HEK293 (cell line): ENCODE data around the gene MAGI1.

ENCODE experiments used
- CTCF ChIA-PET: fragments of 350-600 bp; formaldehyde crosslinking; extraction: SDS; loops from one replicate; lab custom pipeline; 2021; ENCODE audit warnings: antibody characterized with exemption; lab: Yijun Ruan, JAX
- POLR2A ChIA-PET: fragments of 300-600 bp; formaldehyde crosslinking; extraction: SDS; loops from one replicate; lab custom pipeline; 2020; ENCODE audit warnings: antibody characterized with exemption, inconsistent platforms; lab: Yijun Ruan, JAX
- H3K27ac ChIP-seq: fragments of 200-500 bp; sonication (Bioruptor generic); 2 replicates; pipeline ENCODE4 v1.5.1; 2014; ENCODE audit warnings: low read depth, low read length, control low read depth, inconsistent platforms; ENCODE audit errors: extremely low read depth
- H3K36me3 ChIP-seq, 2 experiments: fragments of 200-500 bp in 1 of 2; sonication (Bioruptor generic) in 1 of 2; 1 replicate in 1 of 2; 2 replicates in 1 of 2; pipeline ENCODE4 v1.5.1; 2014 to 2017; ENCODE audit warnings: inconsistent platforms in 2 of 2, low read length in 2 of 2; ENCODE audit not compliant: control insufficient read depth in 2 of 2, insufficient read depth in 1 of 2
- H3K4me1 ChIP-seq: fragments of 200-500 bp; sonication (Bioruptor generic); 2 replicates; pipeline ENCODE4 v1.5.1; 2014; ENCODE audit warnings: mild to moderate bottlenecking, low read length, inconsistent platforms; ENCODE audit not compliant: control insufficient read depth, insufficient read depth
- H3K4me3 ChIP-seq: 2 replicates; pipeline ENCODE4 v1.5.1; 2011; ENCODE audit warnings: low read depth, mild to moderate bottlenecking, control low read depth, low read length, moderate library complexity
- H3K9me3 ChIP-seq: fragments of 200-500 bp; sonication (Bioruptor generic); 2 replicates; pipeline ENCODE4 v1.5.1; 2014; ENCODE audit warnings: low read depth, low read length, inconsistent platforms; ENCODE audit not compliant: control insufficient read depth, insufficient read depth
- BCL11B ChIP-seq: fragments of 450-650 bp; formaldehyde crosslinking; IDR thresholded peaks from 2 replicates; pipeline ENCODE4 v1.5.1; 2016; ENCODE audit warnings: low read depth, missing biosample characterization, missing genetic modification characterization
- HOXC10 ChIP-seq: sonication (generic); formaldehyde crosslinking; IDR thresholded peaks from 2 replicates; pipeline ENCODE4 v1.8.1; 2023; ENCODE audit warnings: mild to moderate bottlenecking, missing genetic modification reagents
- MEIS1 ChIP-seq: sonication (generic); formaldehyde crosslinking; IDR thresholded peaks from 2 replicates; pipeline ENCODE4 v1.8.1; 2022; ENCODE audit warnings: missing genetic modification reagents, mild to moderate bottlenecking, borderline replicate concordance
- MYNN ChIP-seq: fragments of 450-650 bp; formaldehyde crosslinking; IDR thresholded peaks from 2 replicates; pipeline ENCODE4 v1.5.1; 2016; ENCODE audit warnings: missing biosample characterization, missing genetic modification characterization, borderline replicate concordance
- REPIN1 ChIP-seq: fragments of 450-650 bp; formaldehyde crosslinking; IDR thresholded peaks from 2 replicates; pipeline ENCODE4 v1.5.1; 2017; ENCODE audit warnings: missing biosample characterization, missing genetic modification characterization, low read depth
- WT1 ChIP-seq: fragments of 450-650 bp; formaldehyde crosslinking; IDR thresholded peaks from 2 replicates; pipeline ENCODE4 v1.5.1; 2016; ENCODE audit warnings: missing biosample characterization, missing genetic modification characterization
- YY2 ChIP-seq: fragments of 450-650 bp; formaldehyde crosslinking; IDR thresholded peaks from 2 replicates; pipeline ENCODE4 v1.5.1; 2016; ENCODE audit warnings: missing biosample characterization, missing genetic modification characterization
- ZBTB17 ChIP-seq: fragments of 450-650 bp; formaldehyde crosslinking; IDR thresholded peaks from 2 replicates; pipeline ENCODE4 v1.5.1; 2016; ENCODE audit warnings: missing biosample characterization, missing genetic modification characterization
- ZBTB7A ChIP-seq: fragments of 450-650 bp; formaldehyde crosslinking; IDR thresholded peaks from 2 replicates; pipeline ENCODE4 v1.5.1; 2016; ENCODE audit warnings: low read depth, missing biosample characterization, missing genetic modification characterization
- ZBTB8A ChIP-seq: fragments of 450-650 bp; formaldehyde crosslinking; IDR thresholded peaks from 2 replicates; pipeline ENCODE4 v1.5.1; 2016; ENCODE audit warnings: missing biosample characterization, missing genetic modification characterization
- ZFHX2 ChIP-seq: fragments of 450-650 bp; formaldehyde crosslinking; conservative IDR thresholded peaks from 2 replicates; pipeline ENCODE4 v1.5.1; 2016; ENCODE audit warnings: missing biosample characterization, missing genetic modification characterization
- ZNF140 ChIP-seq: fragments of 450-650 bp; formaldehyde crosslinking; IDR thresholded peaks from 2 replicates; pipeline ENCODE4 v1.5.1; 2016; ENCODE audit warnings: missing biosample characterization, missing genetic modification characterization
- ZNF211 ChIP-seq: fragments of 450-650 bp; formaldehyde crosslinking; IDR thresholded peaks from 2 replicates; pipeline ENCODE4 v1.5.1; 2016; ENCODE audit warnings: low read depth, missing biosample characterization, missing genetic modification characterization
- ZNF214 ChIP-seq: fragments of 450-650 bp; formaldehyde crosslinking; IDR thresholded peaks from 2 replicates; pipeline ENCODE4 v1.5.1; 2017; ENCODE audit warnings: missing biosample characterization, mild to moderate bottlenecking, missing genetic modification characterization, borderline replicate concordance
- ZNF302 ChIP-seq: fragments of 450-650 bp; formaldehyde crosslinking; IDR thresholded peaks from 2 replicates; pipeline ENCODE4 v1.5.1; 2016; ENCODE audit warnings: missing biosample characterization, missing genetic modification characterization, low read depth
- ZNF37A ChIP-seq: fragments of 450-650 bp; IDR thresholded peaks from 2 replicates; pipeline ENCODE4 v1.5.1; 2018; ENCODE audit warnings: missing biosample characterization, missing genetic modification characterization
- ZNF391 ChIP-seq: fragments of 450-650 bp; formaldehyde crosslinking; IDR thresholded peaks from 2 replicates; pipeline ENCODE4 v1.5.1; 2016; ENCODE audit warnings: low read depth, missing biosample characterization, missing genetic modification characterization, borderline replicate concordance
- ZNF48 ChIP-seq: fragments of 450-650 bp; formaldehyde crosslinking; IDR thresholded peaks from 2 replicates; pipeline ENCODE4 v1.5.1; 2016; ENCODE audit warnings: missing biosample characterization, missing genetic modification characterization
- ZNF555 ChIP-seq: fragments of 450-650 bp; formaldehyde crosslinking; conservative IDR thresholded peaks from 2 replicates; pipeline ENCODE4 v1.5.1; 2017; ENCODE audit warnings: missing biosample characterization, mild to moderate bottlenecking, missing genetic modification characterization, inconsistent platforms
- ZNF660 ChIP-seq: fragments of 450-650 bp; IDR thresholded peaks from 2 replicates; pipeline ENCODE4 v1.5.1; 2018; ENCODE audit warnings: missing biosample characterization, mild to moderate bottlenecking, missing genetic modification characterization
- ZSCAN16 ChIP-seq: fragments of 450-650 bp; formaldehyde crosslinking; IDR thresholded peaks from 2 replicates; pipeline ENCODE4 v1.5.1; 2016; ENCODE audit warnings: missing biosample characterization, missing genetic modification characterization
- TF ChIP-seq, protein P1 (sequence below): fragments of 450-650 bp; formaldehyde crosslinking; IDR thresholded peaks from 2 replicates; pipeline ENCODE4 v1.5.1; 2016; ENCODE audit warnings: missing biosample characterization, missing genetic modification characterization
- TF ChIP-seq, protein P2 (sequence below): fragments of 450-650 bp; formaldehyde crosslinking; IDR thresholded peaks from 2 replicates; pipeline ENCODE4 v1.5.1; 2016; ENCODE audit warnings: missing biosample characterization, missing genetic modification characterization, low read depth
- TF ChIP-seq, protein P3 (sequence below): fragments of 450-650 bp; formaldehyde crosslinking; IDR thresholded peaks from 2 replicates; pipeline ENCODE4 v1.5.1; 2016; ENCODE audit warnings: missing biosample characterization, missing genetic modification characterization

The MAGI1 gene

DNA sequence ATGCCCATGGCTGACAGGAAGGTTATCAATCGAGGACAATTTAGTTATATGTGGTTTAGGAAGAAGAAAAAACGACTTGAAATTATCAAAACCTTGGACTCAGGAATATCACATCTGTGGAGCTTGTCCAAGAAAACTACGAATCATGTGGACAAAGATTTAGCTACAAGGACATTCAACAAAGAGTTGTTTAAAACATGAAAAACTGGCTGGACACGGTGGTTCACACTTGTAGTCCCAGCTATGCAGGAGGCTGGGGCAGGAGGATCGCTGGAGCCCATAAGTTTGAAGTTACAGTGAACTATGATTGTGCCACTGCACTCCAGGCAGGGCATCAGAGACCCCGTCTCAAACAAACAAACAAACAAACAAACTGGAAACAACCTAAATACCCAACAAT, 142.4 kb downstream of the MAGI1 start:
- Histone ChIP-seq H3K36me3 (no peaks in the 10 kb centered on the region), H3K4me3 (no peak overlapping the region), H3K27ac (no peak overlapping the region), H3K9me3 (no peaks in the 10 kb centered on the region), H3K4me1 (no peaks in the 10 kb centered on the region)
- ChIA-PET CTCF (interaction anchor here (1.1 kb wide), 1 partner anchor 10 kb away, joined by 5 read pairs; no protein-coding TSS in a partner anchor), POLR2A (interaction anchor here (0.7 kb wide), 1 partner anchor 748 kb away, joined by 4 read pairs; no protein-coding TSS in a partner anchor)
- TF ChIP-seq ZFHX2 = no peak
- no peak for TF ChIP-seq BCL11B (tag by site-specific recombination)
- no peak for TF ChIP-seq ZNF660
- no peak for TF ChIP-seq MEIS1
- TF ChIP-seq YY2 = no peak
- TF ChIP-seq WT1 (tag by site-specific recombination) = no peak
- no peak for TF ChIP-seq ZSCAN16
- TF ChIP-seq ZBTB17 (tag by site-specific recombination) = no peak
- TF ChIP-seq, protein P1, sequence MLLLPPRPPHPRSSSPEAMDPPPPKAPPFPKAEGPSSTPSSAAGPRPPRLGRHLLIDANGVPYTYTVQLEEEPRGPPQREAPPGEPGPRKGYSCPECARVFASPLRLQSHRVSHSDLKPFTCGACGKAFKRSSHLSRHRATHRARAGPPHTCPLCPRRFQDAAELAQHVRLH (tag by site-specific recombination) = no peak
- no peak for TF ChIP-seq ZNF391 (tag by site-specific recombination)
- no peak for TF ChIP-seq ZNF211 (tag by site-specific recombination)
- no peak for TF ChIP-seq ZBTB7A (tag by site-specific recombination)
- no peak for TF ChIP-seq ZNF302 (tag by site-specific recombination)
- no peak for TF ChIP-seq ZBTB8A (tag by site-specific recombination)
- TF ChIP-seq ZNF214 (tag by site-specific recombination) = no peak
- TF ChIP-seq, protein P2, sequence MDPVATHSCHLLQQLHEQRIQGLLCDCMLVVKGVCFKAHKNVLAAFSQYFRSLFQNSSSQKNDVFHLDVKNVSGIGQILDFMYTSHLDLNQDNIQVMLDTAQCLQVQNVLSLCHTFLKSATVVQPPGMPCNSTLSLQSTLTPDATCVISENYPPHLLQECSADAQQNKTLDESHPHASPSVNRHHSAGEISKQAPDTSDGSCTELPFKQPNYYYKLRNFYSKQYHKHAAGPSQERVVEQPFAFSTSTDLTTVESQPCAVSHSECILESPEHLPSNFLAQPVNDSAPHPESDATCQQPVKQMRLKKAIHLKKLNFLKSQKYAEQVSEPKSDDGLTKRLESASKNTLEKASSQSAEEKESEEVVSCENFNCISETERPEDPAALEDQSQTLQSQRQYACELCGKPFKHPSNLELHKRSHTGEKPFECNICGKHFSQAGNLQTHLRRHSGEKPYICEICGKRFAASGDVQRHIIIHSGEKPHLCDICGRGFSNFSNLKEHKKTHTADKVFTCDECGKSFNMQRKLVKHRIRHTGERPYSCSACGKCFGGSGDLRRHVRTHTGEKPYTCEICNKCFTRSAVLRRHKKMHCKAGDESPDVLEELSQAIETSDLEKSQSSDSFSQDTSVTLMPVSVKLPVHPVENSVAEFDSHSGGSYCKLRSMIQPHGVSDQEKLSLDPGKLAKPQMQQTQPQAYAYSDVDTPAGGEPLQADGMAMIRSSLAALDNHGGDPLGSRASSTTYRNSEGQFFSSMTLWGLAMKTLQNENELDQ (tag by site-specific recombination) = no peak
- no peak for TF ChIP-seq ZNF48 (tag by site-specific recombination)
- TF ChIP-seq ZNF555 (tag by site-specific recombination) = no peak
- TF ChIP-seq HOXC10 = no peak

DNA sequence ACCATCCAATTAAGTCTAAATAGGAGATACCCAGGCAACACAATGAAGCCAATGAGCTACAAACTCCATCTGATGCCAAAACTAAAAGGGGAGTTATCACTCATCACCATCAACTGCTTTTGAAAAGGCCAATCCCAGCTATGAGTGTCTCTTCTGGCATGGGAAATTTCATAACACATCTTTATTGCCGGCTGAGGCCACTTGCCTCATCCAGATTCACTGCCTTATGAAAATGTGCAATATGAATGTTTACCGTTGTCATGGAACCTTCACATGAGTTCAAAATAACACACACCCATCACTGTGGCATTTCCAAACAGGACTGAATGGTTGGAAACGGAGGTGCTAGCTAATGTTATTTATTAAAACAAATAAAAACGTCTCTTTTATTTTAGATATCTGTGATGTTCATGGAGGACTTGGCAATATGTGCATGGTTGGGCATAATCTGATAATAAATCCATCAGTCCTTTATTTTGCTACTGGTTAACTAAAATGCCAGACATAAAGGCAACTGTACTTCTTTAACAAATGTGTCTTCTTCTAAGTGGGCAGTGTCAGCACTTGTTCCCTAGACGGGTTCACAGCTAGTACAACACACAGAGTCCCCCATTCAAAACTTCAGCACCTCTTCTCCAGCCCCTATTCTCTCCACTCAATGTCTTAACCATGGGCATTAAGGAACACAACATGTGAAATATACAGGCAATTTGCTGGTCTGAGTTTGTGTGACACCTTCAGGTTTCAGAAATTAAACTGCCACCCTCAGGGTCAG, 143.9 kb downstream of the MAGI1 start:
- Histone ChIP-seq H3K4me1 (no peaks in the 10 kb centered on the region), H3K36me3 (no peaks in the 10 kb centered on the region), H3K9me3 (no peaks in the 10 kb centered on the region), H3K27ac (no peak overlapping the region), H3K4me3 (no peak overlapping the region)
- ChIA-PET POLR2A (no interaction called here), CTCF (interaction anchor here (1.0 kb wide), 1 partner anchor 52 kb away, joined by 5 read pairs; no protein-coding TSS in a partner anchor)
- TF ChIP-seq ZNF140 (tag by site-specific recombination) (no peak), ZNF37A (tag by site-specific recombination) (no peak), REPIN1 (no peak), MYNN (tag by site-specific recombination) (no peak)
- TF ChIP-seq, protein P3, sequence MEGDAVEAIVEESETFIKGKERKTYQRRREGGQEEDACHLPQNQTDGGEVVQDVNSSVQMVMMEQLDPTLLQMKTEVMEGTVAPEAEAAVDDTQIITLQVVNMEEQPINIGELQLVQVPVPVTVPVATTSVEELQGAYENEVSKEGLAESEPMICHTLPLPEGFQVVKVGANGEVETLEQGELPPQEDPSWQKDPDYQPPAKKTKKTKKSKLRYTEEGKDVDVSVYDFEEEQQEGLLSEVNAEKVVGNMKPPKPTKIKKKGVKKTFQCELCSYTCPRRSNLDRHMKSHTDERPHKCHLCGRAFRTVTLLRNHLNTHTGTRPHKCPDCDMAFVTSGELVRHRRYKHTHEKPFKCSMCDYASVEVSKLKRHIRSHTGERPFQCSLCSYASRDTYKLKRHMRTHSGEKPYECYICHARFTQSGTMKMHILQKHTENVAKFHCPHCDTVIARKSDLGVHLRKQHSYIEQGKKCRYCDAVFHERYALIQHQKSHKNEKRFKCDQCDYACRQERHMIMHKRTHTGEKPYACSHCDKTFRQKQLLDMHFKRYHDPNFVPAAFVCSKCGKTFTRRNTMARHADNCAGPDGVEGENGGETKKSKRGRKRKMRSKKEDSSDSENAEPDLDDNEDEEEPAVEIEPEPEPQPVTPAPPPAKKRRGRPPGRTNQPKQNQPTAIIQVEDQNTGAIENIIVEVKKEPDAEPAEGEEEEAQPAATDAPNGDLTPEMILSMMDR (tag by site-specific recombination) = no peak
